Measurements from ENCODE around the gene LGALS16.

The LGALS16 gene, protein sequence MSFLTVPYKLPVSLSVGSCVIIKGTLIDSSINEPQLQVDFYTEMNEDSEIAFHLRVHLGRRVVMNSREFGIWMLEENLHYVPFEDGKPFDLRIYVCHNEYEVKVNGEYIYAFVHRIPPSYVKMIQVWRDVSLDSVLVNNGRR

DNA sequence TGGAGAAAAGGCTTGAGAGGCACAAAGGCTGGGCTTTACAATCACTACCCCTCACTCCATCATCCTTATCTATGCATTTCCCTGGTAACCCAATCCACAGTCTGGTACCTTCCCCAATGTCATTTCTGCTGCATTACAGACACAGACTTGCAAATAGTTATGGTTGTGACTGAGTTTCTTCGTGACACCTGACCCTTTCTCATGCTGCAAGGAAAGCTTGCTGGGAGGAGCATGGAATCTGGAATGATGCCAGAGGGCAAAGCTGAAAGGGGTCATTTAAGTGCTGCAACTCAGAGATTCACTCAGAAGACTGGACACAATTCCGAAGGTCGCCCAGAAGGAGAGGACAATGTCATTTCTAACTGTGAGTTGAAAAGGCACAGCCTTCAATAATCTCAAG is at the start of gene LGALS16:
Gene LGALS16 (plus strand): TSS at position 301 of the 400 bp plus-strand sequence. CDS start 49 bp downstream, at position 350.
- Histone ChIP-seq H3K79me2 (ENCODE audit: control insufficient read depth, low read length) (no peaks in the 10 kb centered on the region), H3K36me3 (ENCODE audit: control insufficient read depth, low read length) (no peaks in the 10 kb centered on the region), H3K4me1 (ENCODE audit: control insufficient read depth, low read length) (no peaks in the 10 kb centered on the region), H3K9me2 (replicated peaks; ENCODE audit: control insufficient read depth, low read length) (no peaks in the 10 kb centered on the region), H3K27ac (ENCODE audit: low read depth, low read length) (no peak within 1 kb of the TSS), H3K4me3 (ENCODE audit: low read length) (no peak within 1 kb of the TSS), H3K4me2 (ENCODE audit: low read length) (no peak within 1 kb of the TSS), H4K20me1 (ENCODE audit: control insufficient read depth, insufficient read depth, low read depth, low read length) (no peaks in the 10 kb centered on the region), H3K27me3 (ENCODE audit: control insufficient read depth, low read length) (no peaks in the 10 kb centered on the region), H3F3A (ENCODE audit: control insufficient read depth, insufficient read depth) (no peaks in the 10 kb centered on the region), H3K9me3 (ENCODE audit: control insufficient read depth, insufficient read depth, low read length) (no peaks in the 10 kb centered on the region)
- TF ChIP-seq, protein P1, sequence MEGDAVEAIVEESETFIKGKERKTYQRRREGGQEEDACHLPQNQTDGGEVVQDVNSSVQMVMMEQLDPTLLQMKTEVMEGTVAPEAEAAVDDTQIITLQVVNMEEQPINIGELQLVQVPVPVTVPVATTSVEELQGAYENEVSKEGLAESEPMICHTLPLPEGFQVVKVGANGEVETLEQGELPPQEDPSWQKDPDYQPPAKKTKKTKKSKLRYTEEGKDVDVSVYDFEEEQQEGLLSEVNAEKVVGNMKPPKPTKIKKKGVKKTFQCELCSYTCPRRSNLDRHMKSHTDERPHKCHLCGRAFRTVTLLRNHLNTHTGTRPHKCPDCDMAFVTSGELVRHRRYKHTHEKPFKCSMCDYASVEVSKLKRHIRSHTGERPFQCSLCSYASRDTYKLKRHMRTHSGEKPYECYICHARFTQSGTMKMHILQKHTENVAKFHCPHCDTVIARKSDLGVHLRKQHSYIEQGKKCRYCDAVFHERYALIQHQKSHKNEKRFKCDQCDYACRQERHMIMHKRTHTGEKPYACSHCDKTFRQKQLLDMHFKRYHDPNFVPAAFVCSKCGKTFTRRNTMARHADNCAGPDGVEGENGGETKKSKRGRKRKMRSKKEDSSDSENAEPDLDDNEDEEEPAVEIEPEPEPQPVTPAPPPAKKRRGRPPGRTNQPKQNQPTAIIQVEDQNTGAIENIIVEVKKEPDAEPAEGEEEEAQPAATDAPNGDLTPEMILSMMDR (IDR thresholded peaks at IDR 0.05; ENCODE audit: low read depth, low read length, poor library complexity, severe bottlenecking) = no peak

DNA sequence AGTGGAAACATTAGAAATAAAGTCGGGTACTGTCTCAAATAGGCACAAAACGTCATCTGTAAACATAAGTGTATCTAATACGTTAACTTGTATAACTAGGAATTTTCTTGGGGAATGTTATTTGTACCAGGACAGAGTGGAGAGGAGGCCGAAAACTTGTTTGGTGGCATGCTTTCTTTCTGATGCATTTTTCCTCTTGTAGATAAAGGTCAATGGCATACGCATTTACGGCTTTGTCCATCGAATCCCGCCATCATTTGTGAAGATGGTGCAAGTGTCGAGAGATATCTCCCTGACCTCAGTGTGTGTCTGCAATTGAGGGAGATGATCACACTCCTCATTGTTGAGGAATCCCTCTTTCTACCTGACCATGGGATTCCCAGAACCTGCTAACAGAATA is 48.7 kb upstream of the LGALS16 start:
- Histone ChIP-seq H3K79me2 (ENCODE audit: control insufficient read depth, low read length) (no peaks in the 10 kb centered on the region), H3K4me2 (ENCODE audit: low read length) (no peak overlapping the region), H3K36me3 (ENCODE audit: control insufficient read depth, low read length) (no peaks in the 10 kb centered on the region), H3K4me3 (ENCODE audit: low read length) (no peak overlapping the region), H3K27ac (ENCODE audit: low read depth, low read length) (no peak overlapping the region), H3K9me3 (ENCODE audit: control insufficient read depth, insufficient read depth, low read length) (no peaks in the 10 kb centered on the region), H4K20me1 (ENCODE audit: control insufficient read depth, insufficient read depth, low read depth, low read length) (no peaks in the 10 kb centered on the region), H3K27me3 (ENCODE audit: control insufficient read depth, low read length) (peaks cover 6% of the 10 kb centered on the region), H3F3A (ENCODE audit: control insufficient read depth, insufficient read depth) (no peaks in the 10 kb centered on the region), H3K9me2 (replicated peaks; ENCODE audit: control insufficient read depth, low read length) (no peaks in the 10 kb centered on the region), H3K4me1 (ENCODE audit: control insufficient read depth, low read length) (no peaks in the 10 kb centered on the region)
- TF ChIP-seq EZH2phosphoT487 (IDR thresholded peaks at IDR 0.05; ENCODE audit: borderline replicate concordance, low read length) = no peak
- TF ChIP-seq, protein P1 (IDR thresholded peaks at IDR 0.05; ENCODE audit: low read depth, low read length, poor library complexity, severe bottlenecking) = no peak

DNA sequence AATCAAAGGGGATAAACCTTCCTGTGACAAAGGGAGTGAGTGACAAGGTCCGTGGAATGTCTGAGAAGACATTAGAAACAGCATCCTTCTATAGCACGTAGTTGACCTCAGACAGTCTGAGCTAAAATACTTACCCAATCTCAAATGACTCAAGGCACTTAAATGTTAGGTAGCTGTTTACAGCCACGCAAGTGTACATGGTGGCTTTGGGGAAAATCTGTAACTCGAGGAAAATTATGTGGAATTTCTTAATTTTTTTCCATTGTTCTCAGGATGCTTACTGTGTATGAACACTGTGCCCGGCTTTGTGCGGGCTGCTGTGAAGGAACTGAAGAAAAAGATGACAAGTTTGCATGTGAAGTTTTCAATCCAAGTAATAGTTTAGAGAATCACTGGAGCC is 48.2 kb upstream of the LGALS16 start:
- no peaks in the 10 kb centered on the region for H3K9me2 ChIP-seq (replicated peaks; ENCODE audit: control insufficient read depth, low read length)
- no peaks in the 10 kb centered on the region for H3K36me3 ChIP-seq (ENCODE audit: control insufficient read depth, low read length)
- peaks cover 6% of the 10 kb centered on the region for H3K27me3 ChIP-seq (ENCODE audit: control insufficient read depth, low read length)

More for the DNA sequence above, 48.2 kb upstream of the LGALS16 start:
- TF ChIP-seq, protein P1 (IDR thresholded peaks at IDR 0.05; ENCODE audit: low read depth, low read length, poor library complexity, severe bottlenecking) = no peak
- no peak for TF ChIP-seq EZH2phosphoT487 (IDR thresholded peaks at IDR 0.05; ENCODE audit: borderline replicate concordance, low read length)
- Histone ChIP-seq H4K20me1 (ENCODE audit: control insufficient read depth, insufficient read depth, low read depth, low read length) (no peaks in the 10 kb centered on the region), H3K79me2 (ENCODE audit: control insufficient read depth, low read length) (no peaks in the 10 kb centered on the region), H3K4me3 (ENCODE audit: low read length) (no peak overlapping the region), H3K4me1 (ENCODE audit: control insufficient read depth, low read length) (no peaks in the 10 kb centered on the region), H3K27ac (ENCODE audit: low read depth, low read length) (no peak overlapping the region), H3F3A (ENCODE audit: control insufficient read depth, insufficient read depth) (no peaks in the 10 kb centered on the region), H3K4me2 (ENCODE audit: low read length) (no peak overlapping the region), H3K9me3 (ENCODE audit: control insufficient read depth, insufficient read depth, low read length) (no peaks in the 10 kb centered on the region)

All from DOHH2 (cell line).